ENCODE data around the gene DPEP3.

DNA sequence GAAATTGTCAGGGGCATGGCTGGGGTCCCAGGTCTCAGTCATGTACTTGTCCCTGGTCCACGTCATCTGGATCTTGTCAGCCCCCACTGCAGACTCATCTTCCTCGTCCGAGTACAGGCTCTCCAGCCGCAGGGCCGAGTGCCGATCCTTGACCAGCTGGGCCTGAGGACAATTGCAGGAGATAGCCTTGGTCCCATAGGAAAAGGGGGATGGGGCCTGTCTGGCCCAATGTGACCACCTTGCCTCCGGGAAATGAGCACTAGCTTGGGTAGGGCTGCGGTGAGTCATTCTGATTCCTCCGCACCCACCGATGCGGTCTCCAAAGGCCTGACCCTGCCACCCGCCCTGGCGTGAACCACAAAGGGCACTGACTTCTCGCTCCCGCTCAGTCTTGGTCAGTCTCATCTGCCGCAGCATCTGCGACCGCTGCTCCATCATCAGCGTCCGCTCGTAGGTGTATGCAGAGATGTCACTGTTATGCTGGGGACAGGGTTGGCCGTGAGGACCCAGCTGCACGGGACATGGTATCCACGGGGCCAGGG, 34.8 kb downstream of the DPEP3 start:
- TF ChIP-seq, protein P1, sequence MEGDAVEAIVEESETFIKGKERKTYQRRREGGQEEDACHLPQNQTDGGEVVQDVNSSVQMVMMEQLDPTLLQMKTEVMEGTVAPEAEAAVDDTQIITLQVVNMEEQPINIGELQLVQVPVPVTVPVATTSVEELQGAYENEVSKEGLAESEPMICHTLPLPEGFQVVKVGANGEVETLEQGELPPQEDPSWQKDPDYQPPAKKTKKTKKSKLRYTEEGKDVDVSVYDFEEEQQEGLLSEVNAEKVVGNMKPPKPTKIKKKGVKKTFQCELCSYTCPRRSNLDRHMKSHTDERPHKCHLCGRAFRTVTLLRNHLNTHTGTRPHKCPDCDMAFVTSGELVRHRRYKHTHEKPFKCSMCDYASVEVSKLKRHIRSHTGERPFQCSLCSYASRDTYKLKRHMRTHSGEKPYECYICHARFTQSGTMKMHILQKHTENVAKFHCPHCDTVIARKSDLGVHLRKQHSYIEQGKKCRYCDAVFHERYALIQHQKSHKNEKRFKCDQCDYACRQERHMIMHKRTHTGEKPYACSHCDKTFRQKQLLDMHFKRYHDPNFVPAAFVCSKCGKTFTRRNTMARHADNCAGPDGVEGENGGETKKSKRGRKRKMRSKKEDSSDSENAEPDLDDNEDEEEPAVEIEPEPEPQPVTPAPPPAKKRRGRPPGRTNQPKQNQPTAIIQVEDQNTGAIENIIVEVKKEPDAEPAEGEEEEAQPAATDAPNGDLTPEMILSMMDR (conservative IDR thresholded peaks at IDR 0.05 in 1 of 2, IDR thresholded peaks at IDR 0.05 in 1 of 2; ENCODE audit: extremely low read depth in 1 of 2, insufficient read depth in 1 of 2, low read depth in 1 of 2, low read length in 2 of 2): no peak
- TF ChIP-seq EZH2 (IDR thresholded peaks at IDR 0.05; ENCODE audit: borderline replicate concordance, low read length): no peak

Data from mammary epithelial cell (primary cell).